D721Med (cell line): ENCODE results near the gene CLMN.
A peak's percentile ranks its signal among the peaks of the same experiment; 100 is the strongest.
"Not testable (repeated sequence)": the region's sequence is repeated elsewhere in the genome, so short reads cannot be mapped to it uniquely, and the experiment has no call there.

ENCODE experiments used
- DNase-seq: peaks from one replicate; pipeline ENCODE4 v3.0.0; 2011; ENCODE audit warnings: low spot score; ENCODE audit not compliant: insufficient read length
- FAIRE-seq: peaks from 2 replicates; lab custom pipeline; 2011; peaks lifted over from hg19 to GRCh38; lab: Jason Lieb, UNC
- CTCF ChIP-seq: IDR thresholded peaks from 2 replicates; pipeline ENCODE4 v1.5.1; 2012; ENCODE audit warnings: mild to moderate bottlenecking, control low read depth; ENCODE audit not compliant: insufficient read depth; ENCODE audit errors: missing control alignments

The CLMN gene

GRCh38 chr14:95183082-95183481 is 136.6 kb downstream of the CLMN start:
- DNase-seq (no peak), FAIRE-seq (no peak)
- no peak for TF ChIP-seq CTCF

GRCh38 chr14:95182379-95182778 is 137.3 kb downstream of the CLMN start:
- TF ChIP-seq CTCF = no peak
- DNase-seq (no peak), FAIRE-seq (no peak)

- no peak for FAIRE-seq
- DNase-seq = no peak
- no peak for TF ChIP-seq CTCF
These were observed 138.6 kb downstream of the CLMN start for GRCh38 chr14:95180966-95181741.

- DNase-seq, FAIRE-seq: not testable (repeated sequence)
These were observed 144.0 kb downstream of the CLMN start for GRCh38 chr14:95175670-95176069.

- FAIRE-seq (no peak), DNase-seq (no peak)
- TF ChIP-seq CTCF = peak; percentile 44
These were observed 145.4 kb downstream of the CLMN start for GRCh38 chr14:95174184-95174792.

GRCh38 chr14:95173518-95173917 is 146.2 kb downstream of the CLMN start:
- FAIRE-seq (no peak), DNase-seq (no peak)
- TF ChIP-seq CTCF = no peak

GRCh38 chr14:95167177-95167576 is 152.5 kb downstream of the CLMN start:
- no peak for TF ChIP-seq CTCF
- no peak for FAIRE-seq
- no peak for DNase-seq
